Activated CD4-positive, alpha-beta memory T cell treated with anti-CD3 and anti-CD28 coated beads, Interleukin-2, amount 10 ng/mL, durations not matched to agents 7 days and 5 days (primary cell): ENCODE data around the gene POR. TPM values are rescaled to one million over a fixed set of nuclear protein-coding genes. Genes with fewer than 3 reads are reported as not detected.

Experiments used
- CTCF ChIA-PET: fragments of 350-600 bp; sonication (Branson Sonifier 250); formaldehyde crosslinking; loops from one replicate; lab custom pipeline; 2021; ENCODE audit warnings: antibody characterized with exemption, inconsistent platforms; lab: Charles Lee
- POLR2A ChIA-PET: fragments of 350-600 bp; sonication (Branson Sonifier 250); formaldehyde crosslinking; loops from one replicate; lab custom pipeline; 2021; ENCODE audit warnings: antibody characterized with exemption; lab: Charles Lee
- DNase-seq: peaks from one replicate; pipeline ENCODE4 v3.0.0-alpha.2; 2020
- H3K27ac Mint-ChIP-seq: one replicate; pipeline ENCODE4 v1.8.0; 2021; ENCODE audit warnings: mild to moderate bottlenecking, mixed read lengths
- H3K27me3 Mint-ChIP-seq: one replicate; pipeline ENCODE4 v1.8.0; 2021; ENCODE audit warnings: mixed read lengths
- H3K36me3 Mint-ChIP-seq: one replicate; pipeline ENCODE4 v1.8.0; 2021; ENCODE audit warnings: low read depth, mixed read lengths
- H3K4me1 Mint-ChIP-seq: one replicate; pipeline ENCODE4 v1.8.0; 2021; ENCODE audit warnings: mixed read lengths
- H3K4me3 Mint-ChIP-seq: one replicate; pipeline ENCODE4 v1.8.0; 2021; ENCODE audit warnings: mild to moderate bottlenecking, mixed read lengths
- H3K9me3 Mint-ChIP-seq: one replicate; pipeline ENCODE4 v1.8.0; 2021; ENCODE audit warnings: mixed read lengths
- total RNA-seq, 2 experiments: library from RNA; stranded (reverse); gene quantifications; one replicate each; pipeline ENCODE4 v1.2.3, GENCODE V29; 2021

Gene POR
- total RNA-seq, 2 experiments from 2014 or later = 34.0 to 45.3 TPM

GRCh38 chr7:75953431-75953830 is 38.5 kb downstream of the POR start:
- Mint-ChIP-seq H3K27me3 (no peaks in the 10 kb centered on the region), H3K9me3 (no peaks in the 10 kb centered on the region), H3K4me1 (no peaks in the 10 kb centered on the region), H3K27ac (no peak overlapping the region), H3K36me3 (peaks cover 7% of the 10 kb centered on the region), H3K4me3 (no peak overlapping the region)
- ChIA-PET CTCF (no interaction called here), POLR2A (no interaction called here)
- DNase-seq = no peak

GRCh38 chr7:75953931-75954330 is 39.0 kb downstream of the POR start:
- no peak overlapping the region for H3K27ac Mint-ChIP-seq
- no peak for DNase-seq
- no peaks in the 10 kb centered on the region for H3K9me3 Mint-ChIP-seq
- ChIA-PET CTCF (no interaction called here), POLR2A (no interaction called here)
- H3K36me3 Mint-ChIP-seq = peaks cover 7% of the 10 kb centered on the region
- no peaks in the 10 kb centered on the region for H3K4me1 Mint-ChIP-seq
- no peak overlapping the region for H3K4me3 Mint-ChIP-seq
- no peaks in the 10 kb centered on the region for H3K27me3 Mint-ChIP-seq

GRCh38 chr7:75955331-75955955 is 40.5 kb downstream of the POR start:
- Mint-ChIP-seq H3K4me1 (no peaks in the 10 kb centered on the region), H3K4me3 (no peak overlapping the region), H3K27ac (no peak overlapping the region), H3K36me3 (peaks cover 7% of the 10 kb centered on the region), H3K27me3 (no peaks in the 10 kb centered on the region), H3K9me3 (no peaks in the 10 kb centered on the region)
- POLR2A ChIA-PET = no interaction called here
- CTCF ChIA-PET = no interaction called here
- no peak for DNase-seq

GRCh38 chr7:75957021-75957736 is 42.2 kb downstream of the POR start:
- no peak for DNase-seq
- no peak overlapping the region for H3K27ac Mint-ChIP-seq
- no peaks in the 10 kb centered on the region for H3K4me1 Mint-ChIP-seq
- H3K4me3 Mint-ChIP-seq = no peak overlapping the region
- peaks cover 7% of the 10 kb centered on the region for H3K36me3 Mint-ChIP-seq
- ChIA-PET POLR2A (no interaction called here), CTCF (no interaction called here)
- no peaks in the 10 kb centered on the region for H3K9me3 Mint-ChIP-seq
- H3K27me3 Mint-ChIP-seq = no peaks in the 10 kb centered on the region

GRCh38 chr7:75958802-75959543 is 44.0 kb downstream of the POR start:
- Mint-ChIP-seq H3K27me3 (no peaks in the 10 kb centered on the region), H3K9me3 (no peaks in the 10 kb centered on the region), H3K36me3 (peaks cover 5% of the 10 kb centered on the region), H3K4me1 (no peaks in the 10 kb centered on the region), H3K4me3 (no peak overlapping the region), H3K27ac (no peak overlapping the region)
- POLR2A ChIA-PET = interaction anchor here (1.5 kb wide), 1 partner anchor 43 kb away, joined by 3 read pairs; no protein-coding TSS in a partner anchor
- CTCF ChIA-PET = no interaction called here
- no peak for DNase-seq

- Mint-ChIP-seq H3K4me3 (no peak overlapping the region), H3K9me3 (no peaks in the 10 kb centered on the region), H3K4me1 (no peaks in the 10 kb centered on the region), H3K27me3 (no peaks in the 10 kb centered on the region), H3K27ac (no peak overlapping the region), H3K36me3 (peaks cover 3% of the 10 kb centered on the region)
- ChIA-PET POLR2A (interaction anchor here (1.5 kb wide), 1 partner anchor 45 kb away, joined by 3 read pairs; no protein-coding TSS in a partner anchor), CTCF (interaction anchor here (0.5 to 0.7 kb wide), 3 partner anchors 35 to 207 kb away, joined by 3 to 4 read pairs (median 3); no protein-coding TSS in a partner anchor)
- DNase-seq = no peak
These were observed 45.4 kb downstream of the POR start for GRCh38 chr7:75960372-75960771.

GRCh38 chr7:75961218-75961617 is 46.3 kb downstream of the POR start:
- POLR2A ChIA-PET = no interaction called here
- DNase-seq = no peak
- Mint-ChIP-seq H3K27me3 (no peaks in the 10 kb centered on the region), H3K9me3 (no peaks in the 10 kb centered on the region), H3K36me3 (no peaks in the 10 kb centered on the region), H3K4me1 (no peaks in the 10 kb centered on the region), H3K27ac (no peak overlapping the region), H3K4me3 (no peak overlapping the region)
- CTCF ChIA-PET = interaction anchor here (0.7 kb wide), 2 partner anchors 36 to 208 kb away, joined by 3 read pairs; no protein-coding TSS in a partner anchor

- H3K9me3 Mint-ChIP-seq = no peaks in the 10 kb centered on the region
- H3K4me3 Mint-ChIP-seq = no peak overlapping the region
- CTCF ChIA-PET = no interaction called here
- no peak for DNase-seq
- POLR2A ChIA-PET = no interaction called here
- H3K4me1 Mint-ChIP-seq = no peaks in the 10 kb centered on the region
- no peak overlapping the region for H3K27ac Mint-ChIP-seq
- no peaks in the 10 kb centered on the region for H3K27me3 Mint-ChIP-seq
- H3K36me3 Mint-ChIP-seq = no peaks in the 10 kb centered on the region
These were observed 47.8 kb downstream of the POR start for GRCh38 chr7:75962607-75963380.

GRCh38 chr7:75963381-75963995 is 48.5 kb downstream of the POR start:
- no peak overlapping the region for H3K27ac Mint-ChIP-seq
- ChIA-PET POLR2A (no interaction called here), CTCF (no interaction called here)
- no peak for DNase-seq
- H3K9me3 Mint-ChIP-seq = no peaks in the 10 kb centered on the region
- no peaks in the 10 kb centered on the region for H3K27me3 Mint-ChIP-seq
- H3K4me3 Mint-ChIP-seq = no peak overlapping the region
- no peaks in the 10 kb centered on the region for H3K36me3 Mint-ChIP-seq
- no peaks in the 10 kb centered on the region for H3K4me1 Mint-ChIP-seq

GRCh38 chr7:75965617-75966016 is 50.7 kb downstream of the POR start:
- ChIA-PET CTCF (interaction anchor here (1.8 kb wide), 1 partner anchor 55 kb away, joined by 5 read pairs; no protein-coding TSS in a partner anchor), POLR2A (no interaction called here)
- no peaks in the 10 kb centered on the region for H3K4me1 Mint-ChIP-seq
- H3K27ac Mint-ChIP-seq = no peak overlapping the region
- H3K9me3 Mint-ChIP-seq = no peaks in the 10 kb centered on the region
- H3K36me3 Mint-ChIP-seq = no peaks in the 10 kb centered on the region
- no peak overlapping the region for H3K4me3 Mint-ChIP-seq
- no peak for DNase-seq
- no peaks in the 10 kb centered on the region for H3K27me3 Mint-ChIP-seq

GRCh38 chr7:75966190-75966961 is 51.4 kb downstream of the POR start:
- POLR2A ChIA-PET = no interaction called here
- Mint-ChIP-seq H3K9me3 (no peaks in the 10 kb centered on the region), H3K4me1 (no peaks in the 10 kb centered on the region), H3K4me3 (no peak overlapping the region), H3K27me3 (no peaks in the 10 kb centered on the region), H3K27ac (no peak overlapping the region), H3K36me3 (no peaks in the 10 kb centered on the region)
- CTCF ChIA-PET = interaction anchor here (0.6 to 1.0 kb wide), 2 partner anchors 9 to 227 kb away, joined by 3 to 4 read pairs; no protein-coding TSS in a partner anchor
- no peak for DNase-seq

GRCh38 chr7:75967055-75967454 is 52.1 kb downstream of the POR start:
- Mint-ChIP-seq H3K36me3 (no peaks in the 10 kb centered on the region), H3K27ac (no peak overlapping the region), H3K27me3 (no peaks in the 10 kb centered on the region), H3K9me3 (no peaks in the 10 kb centered on the region), H3K4me3 (no peak overlapping the region), H3K4me1 (peaks cover 3% of the 10 kb centered on the region)
- DNase-seq = no peak
- ChIA-PET POLR2A (no interaction called here), CTCF (interaction anchor here (0.6 to 1.0 kb wide), 3 partner anchors 8 to 228 kb away, joined by 3 to 4 read pairs (median 3); no protein-coding TSS in a partner anchor)
